H1 (cell line): ENCODE results near the gene HS2ST1. TPM values are rescaled to one million over a fixed set of nuclear protein-coding genes. Genes with fewer than 3 reads are reported as not detected.

Experiments
- CTCF ChIP-seq, 3 experiments: IDR thresholded peaks; 1 replicate in 2 of 3; 2 replicates in 1 of 3; pipeline versions ENCODE4 v1.5.1 to v1.6.1; 2011; ENCODE audit warnings: low read length in 3 of 3, mild to moderate bottlenecking in 3 of 3, inconsistent platforms in 2 of 3, low read depth in 1 of 3, moderate library complexity in 1 of 3; ENCODE audit not compliant: insufficient read depth in 1 of 3; ENCODE audit errors: control extremely low read depth in 1 of 3
- EZH2 ChIP-seq: fragments of 200-600 bp; sonication (generic); IDR thresholded peaks from 2 replicates; pipeline ENCODE4 v1.7.1; 2012; ENCODE audit warnings: low read depth, mild to moderate bottlenecking, moderate library complexity, low read length, inconsistent platforms; ENCODE audit not compliant: severe bottlenecking
- HDAC6 ChIP-seq: IDR thresholded peaks from one replicate; pipeline ENCODE4 v1.7.1; 2012; ENCODE audit warnings: low read depth, mild to moderate bottlenecking, inconsistent platforms, low read length, moderate library complexity
- JUND ChIP-seq: IDR thresholded peaks from 2 replicates; pipeline ENCODE4 v1.6.1; 2011; ENCODE audit warnings: mild to moderate bottlenecking, improper control_type of control experiment, low read length
- KDM1A ChIP-seq: fragments of 200-600, 300-600 bp; sonication (generic); IDR thresholded peaks from 2 replicates; pipeline ENCODE4 v1.7.1; 2016; ENCODE audit warnings: mild to moderate bottlenecking, low read length, borderline replicate concordance
- MAFK ChIP-seq: IDR thresholded peaks from 2 replicates; pipeline ENCODE4 v1.6.1; 2012; ENCODE audit warnings: low read depth, mild to moderate bottlenecking, improper control_type of control experiment, low read length
- SIX5 ChIP-seq: IDR thresholded peaks from 2 replicates; pipeline ENCODE4 v1.6.1; 2011; ENCODE audit warnings: mild to moderate bottlenecking, low read depth, low read length
- polyA plus RNA-seq, 7 experiments: library from polyadenylated mRNA; depleted of rRNA in 3 of 7; stranded (reverse) in 5 of 7; unstranded in 2 of 7; fragments of >200 nt in 5 of 7; fragments of 200-250 nt in 2 of 7; gene quantifications; 1 replicate in 5 of 7; 2 replicates in 1 of 7; 4 replicates in 1 of 7; pipeline versions ENCODE4 v1.2.1 to v1.2.3, GENCODE V29; 2011 to 2013; ENCODE audit warnings: missing spikeins in 2 of 7, mixed read lengths in 2 of 7
- total RNA-seq: library from RNA; stranded (reverse); fragmentation: NEBNext Ultra II Directional; extraction: Animal tissue kit (Norgen Biotek cat#: 25700); gene quantifications from 2 replicates; pipeline ENCODE4 v1.2.1, GENCODE V29; 2021

Gene HS2ST1
- total and polyA plus RNA-seq, 2 of the 8 experiments (the other 6 are each of a cell fraction or from before 2014, with no cell fraction given), result 5.2 to 28.3 TPM

GRCh38 chr1:86865973-86866637 lies 48.3 kb upstream of the HS2ST1 start (continued):
- TF ChIP-seq EZH2 (no peak), MAFK (no peak), KDM1A (no peak), SIX5 (no peak), JUND (no peak), HDAC6 (no peak), CTCF (IDR thresholded peaks at IDR 0.05; ENCODE audit: control extremely low read depth in 1 of 3, insufficient read depth in 1 of 3, low read depth in 1 of 3, low read length in 3 of 3) (no peak)
